Fibroblast of pulmonary artery (primary cell): ENCODE data around the gene AGXT.

Experiments used
- DNase-seq: peaks from one replicate; pipeline ENCODE4 v3.0.0-alpha.2; 2010; ENCODE audit warnings: low read depth
- H3K4me3 ChIP-seq: replicated peaks from 2 replicates; pipeline ENCODE4 v1.5.1; 2011; ENCODE audit warnings: low read depth, mild to moderate bottlenecking, control low read depth, low read length, moderate library complexity
- TF ChIP-seq, protein P1 (sequence below): IDR thresholded peaks from 2 replicates; pipeline ENCODE4 v1.5.1; 2011; ENCODE audit warnings: mild to moderate bottlenecking, control low read depth, low read length, inconsistent platforms; ENCODE audit errors: missing control alignments

AGXT gene

DNA sequence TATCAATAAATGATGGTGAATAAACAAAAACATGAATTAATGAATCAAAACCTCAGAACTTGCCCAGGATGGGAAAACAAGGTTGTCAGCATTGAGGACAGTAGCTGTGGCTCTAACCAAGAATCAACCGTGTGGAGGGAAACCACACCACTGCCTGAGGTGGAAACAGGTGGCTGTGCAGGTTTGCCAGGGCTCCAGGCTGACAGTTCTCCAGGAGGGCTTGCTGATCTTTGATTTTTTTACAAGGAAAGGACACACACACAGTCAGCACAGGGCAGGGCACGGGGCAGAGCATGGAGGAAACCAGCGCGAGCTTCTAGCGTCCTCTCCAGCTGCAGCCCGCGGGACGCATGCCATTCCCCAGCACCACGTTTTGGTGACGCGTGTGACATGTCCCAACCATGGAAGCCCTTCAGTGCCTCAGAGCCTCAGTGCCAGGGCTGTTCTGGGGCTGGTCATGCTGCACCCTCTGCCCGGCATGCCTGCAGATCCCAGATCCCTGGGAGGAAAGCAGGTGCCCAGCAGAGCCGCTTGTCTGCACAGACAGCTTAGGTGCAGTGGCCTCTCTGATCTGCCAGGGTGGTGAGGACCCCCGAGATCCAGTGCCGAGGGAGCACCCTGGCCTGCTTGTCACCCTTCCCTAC lies 15.8 kb upstream of the AGXT start:
- TF ChIP-seq, protein P1, sequence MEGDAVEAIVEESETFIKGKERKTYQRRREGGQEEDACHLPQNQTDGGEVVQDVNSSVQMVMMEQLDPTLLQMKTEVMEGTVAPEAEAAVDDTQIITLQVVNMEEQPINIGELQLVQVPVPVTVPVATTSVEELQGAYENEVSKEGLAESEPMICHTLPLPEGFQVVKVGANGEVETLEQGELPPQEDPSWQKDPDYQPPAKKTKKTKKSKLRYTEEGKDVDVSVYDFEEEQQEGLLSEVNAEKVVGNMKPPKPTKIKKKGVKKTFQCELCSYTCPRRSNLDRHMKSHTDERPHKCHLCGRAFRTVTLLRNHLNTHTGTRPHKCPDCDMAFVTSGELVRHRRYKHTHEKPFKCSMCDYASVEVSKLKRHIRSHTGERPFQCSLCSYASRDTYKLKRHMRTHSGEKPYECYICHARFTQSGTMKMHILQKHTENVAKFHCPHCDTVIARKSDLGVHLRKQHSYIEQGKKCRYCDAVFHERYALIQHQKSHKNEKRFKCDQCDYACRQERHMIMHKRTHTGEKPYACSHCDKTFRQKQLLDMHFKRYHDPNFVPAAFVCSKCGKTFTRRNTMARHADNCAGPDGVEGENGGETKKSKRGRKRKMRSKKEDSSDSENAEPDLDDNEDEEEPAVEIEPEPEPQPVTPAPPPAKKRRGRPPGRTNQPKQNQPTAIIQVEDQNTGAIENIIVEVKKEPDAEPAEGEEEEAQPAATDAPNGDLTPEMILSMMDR: no peak

GRCh38 chr2:240855670-240856069 lies 13.0 kb upstream of the AGXT start:
- TF ChIP-seq, protein P1: no peak
- no peak for DNase-seq
- H3K4me3 ChIP-seq: no peak overlapping the region

More for the DNA sequence above, 15.8 kb upstream of the AGXT start:
- no peak for DNase-seq
- H3K4me3 ChIP-seq: no peak overlapping the region

- peak; percentile 5 for DNase-seq
- no peak overlapping the region for H3K4me3 ChIP-seq
- TF ChIP-seq, protein P1: peak; percentile 15
Observed at GRCh38 chr2:240856151-240856980, 12.3 kb upstream of the AGXT start.

DNA sequence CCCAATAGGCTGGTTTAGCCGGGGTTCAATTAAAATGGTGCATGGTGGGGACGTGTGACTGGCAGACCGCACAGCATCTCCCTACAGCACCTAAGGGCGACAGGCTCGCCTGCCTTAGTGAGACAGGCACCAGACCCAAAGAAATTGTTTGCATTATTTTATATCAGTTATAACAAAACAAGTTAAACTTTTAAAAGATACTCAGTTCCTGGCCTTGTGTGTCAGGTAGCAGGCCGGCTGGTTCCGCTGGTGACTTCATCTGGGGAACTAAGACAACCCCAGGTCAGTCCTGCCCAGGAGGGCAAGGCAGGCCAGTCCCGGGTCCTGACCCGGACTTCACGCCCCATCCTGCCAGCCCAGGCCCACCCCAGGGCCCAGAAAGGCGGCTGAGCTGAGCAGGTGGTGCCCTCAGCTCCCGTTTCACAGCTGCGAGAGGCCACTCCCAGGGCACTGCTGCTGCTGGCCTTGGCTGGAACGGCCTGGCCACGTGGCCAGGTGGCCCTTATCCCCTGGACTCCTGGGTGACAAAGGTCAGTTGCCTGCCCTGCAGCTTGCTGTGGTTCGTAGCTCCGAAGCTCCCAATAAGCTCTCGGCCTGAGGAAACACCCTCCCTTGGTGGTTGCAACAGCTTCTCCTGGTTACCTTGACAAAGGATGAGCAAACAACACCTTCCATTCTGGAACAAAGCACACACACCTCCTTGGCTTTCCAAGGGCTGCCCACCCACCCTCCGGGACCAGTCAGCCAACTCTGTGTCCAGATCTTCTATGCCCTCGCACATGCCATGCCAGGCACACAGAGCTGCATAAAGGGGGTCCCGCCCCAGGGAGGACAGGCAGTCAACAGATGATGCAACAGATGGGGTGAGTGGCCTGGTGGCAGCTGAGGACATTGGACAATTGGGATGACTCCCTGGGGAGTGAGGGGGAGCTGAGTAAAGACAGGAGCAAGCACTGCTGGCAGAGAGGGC lies 11.3 kb upstream of the AGXT start:
- TF ChIP-seq, protein P1: no peak
- no peak overlapping the region for H3K4me3 ChIP-seq
- DNase-seq: no peak

GRCh38 chr2:240858321-240858720 lies 10.3 kb upstream of the AGXT start:
- H3K4me3 ChIP-seq: no peak overlapping the region
- DNase-seq: no peak
- TF ChIP-seq, protein P1: no peak

GRCh38 chr2:240858871-240859270 lies 9.8 kb upstream of the AGXT start:
- TF ChIP-seq, protein P1: no peak
- DNase-seq: no peak
- H3K4me3 ChIP-seq: no peak overlapping the region
